ENCODE measurements around the gene SMG6. TPM values are rescaled to one million over a fixed set of nuclear protein-coding genes. Genes with fewer than 3 reads are reported as not detected.
"Not testable (repeated sequence)": the region's sequence is repeated elsewhere in the genome, so short reads cannot be mapped to it uniquely, and the experiment has no call there.

SMG6 gene
- total RNA-seq, 1 donor from 2014 or later, result 19.4 TPM

GRCh38 chr17:2174468-2175293 lies 128.9 kb downstream of the SMG6 start:
- no peak for TF ChIP-seq CTCF (conservative IDR thresholded peaks at IDR 0.05; ENCODE audit: low read depth, low read length)
- no peak for DNase-seq (ENCODE audit: low read depth)
- H3K4me3 ChIP-seq (ENCODE audit: low read depth, low read length), result no peak overlapping the region

- DNase-seq (ENCODE audit: low read depth), result no peak
- no peak overlapping the region for H3K4me3 ChIP-seq (ENCODE audit: low read depth, low read length)
- no peak for TF ChIP-seq CTCF (conservative IDR thresholded peaks at IDR 0.05; ENCODE audit: low read depth, low read length)
Measured at GRCh38 chr17:2174014-2174413, 129.6 kb downstream of the SMG6 start.

GRCh38 chr17:2172999-2173398 lies 130.6 kb downstream of the SMG6 start:
- no peak overlapping the region for H3K4me3 ChIP-seq (ENCODE audit: low read depth, low read length)
- TF ChIP-seq CTCF (conservative IDR thresholded peaks at IDR 0.05; ENCODE audit: low read depth, low read length), result no peak
- DNase-seq (ENCODE audit: low read depth), result no peak

GRCh38 chr17:2172077-2172851 lies 131.3 kb downstream of the SMG6 start:
- no peak overlapping the region for H3K4me3 ChIP-seq (ENCODE audit: low read depth, low read length)
- TF ChIP-seq CTCF (conservative IDR thresholded peaks at IDR 0.05; ENCODE audit: low read depth, low read length), result no peak
- no peak for DNase-seq (ENCODE audit: low read depth)

- H3K4me3 ChIP-seq (ENCODE audit: low read depth, low read length), result no peak overlapping the region
- DNase-seq (ENCODE audit: low read depth), result no peak
- TF ChIP-seq CTCF (conservative IDR thresholded peaks at IDR 0.05; ENCODE audit: low read depth, low read length), result no peak
Measured at GRCh38 chr17:2171702-2172076, 131.9 kb downstream of the SMG6 start.

- H3K4me3 ChIP-seq (ENCODE audit: low read depth, low read length), result no peak overlapping the region
- no peak for DNase-seq (ENCODE audit: low read depth)
- peak; percentile 33 for TF ChIP-seq CTCF (conservative IDR thresholded peaks at IDR 0.05; ENCODE audit: low read depth, low read length)
Measured at GRCh38 chr17:2170023-2170422, 133.6 kb downstream of the SMG6 start.

GRCh38 chr17:2165723-2166122 lies 137.9 kb downstream of the SMG6 start:
- DNase-seq (ENCODE audit: low read depth); H3K4me3 ChIP-seq (ENCODE audit: low read depth, low read length): not testable (repeated sequence)
